HL-60 (cell line): ENCODE results near the gene HSD17B12.
"Not testable (repeated sequence)": the region's sequence is repeated elsewhere in the genome, so short reads cannot be mapped to it uniquely, and the experiment has no call there.

Experiments
- DNase-seq, 2 experiments: peaks; one replicate each; pipeline ENCODE4 v3.0.0-alpha.2; 2010 to 2020; ENCODE audit warnings: low read depth in 1 of 2, low spot score in 1 of 2
- H3K27ac ChIP-seq: fragments of 250-450 bp; sonication (Bioruptor Pico); replicated peaks from 2 replicates; pipeline ENCODE4 v1.5.1; 2020; ENCODE audit warnings: mild to moderate bottlenecking, moderate library complexity
- H3K27me3 ChIP-seq: fragments of 250-450 bp; sonication (Bioruptor Pico); 2 replicates; pipeline ENCODE4 v1.5.1; 2021; ENCODE audit warnings: mild to moderate bottlenecking, moderate library complexity; ENCODE audit not compliant: insufficient read depth, poor library complexity, severe bottlenecking
- H3K4me3 ChIP-seq: replicated peaks from 2 replicates; pipeline ENCODE4 v1.5.1; 2011; ENCODE audit warnings: mild to moderate bottlenecking, control low read depth, low read length; ENCODE audit not compliant: insufficient read depth
- GABPA ChIP-seq: IDR thresholded peaks from 2 replicates; pipeline ENCODE4 v1.6.1; 2012; ENCODE audit warnings: low read depth
- POLR2AphosphoS5 ChIP-seq: IDR thresholded peaks from 2 replicates; pipeline ENCODE4 v1.6.1; 2012; ENCODE audit warnings: low read depth
- SPI1 ChIP-seq: IDR thresholded peaks from 2 replicates; pipeline ENCODE4 v1.6.1; 2012; ENCODE audit warnings: low read depth, mild to moderate bottlenecking, borderline replicate concordance
- TF ChIP-seq, protein P1 (sequence below): IDR thresholded peaks from 2 replicates; pipeline ENCODE4 v1.6.1; 2012; ENCODE audit warnings: low read depth; ENCODE audit not compliant: insufficient replicate concordance
- TF ChIP-seq, protein P2 (sequence below): IDR thresholded peaks from one replicate; pipeline ENCODE4 v1.5.1; 2011; ENCODE audit warnings: low read length, control low read depth, inconsistent platforms; ENCODE audit not compliant: insufficient read depth

Gene HSD17B12

DNA sequence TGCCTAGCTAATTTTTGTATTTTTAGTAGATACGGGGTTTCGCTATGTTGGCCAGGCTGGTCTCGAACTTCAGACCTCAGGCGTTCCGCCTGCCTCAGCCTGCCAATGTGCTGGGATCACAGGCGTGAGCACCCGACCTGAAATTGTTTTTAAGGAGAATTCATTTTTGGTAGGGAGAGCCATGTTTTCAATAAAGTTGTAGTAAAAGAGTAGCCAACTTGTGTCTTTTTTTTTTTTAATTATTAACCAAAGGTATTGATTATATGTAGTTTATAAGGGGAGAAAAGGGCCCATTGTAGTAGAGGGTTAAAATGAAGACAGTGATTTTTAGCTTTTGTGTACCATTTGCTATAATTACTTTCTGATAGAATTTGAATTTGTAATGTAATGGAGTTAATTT is 31.6 kb upstream of the HSD17B12 start:
- no peaks in the 10 kb centered on the region for H3K27me3 ChIP-seq
- TF ChIP-seq, protein P1, sequence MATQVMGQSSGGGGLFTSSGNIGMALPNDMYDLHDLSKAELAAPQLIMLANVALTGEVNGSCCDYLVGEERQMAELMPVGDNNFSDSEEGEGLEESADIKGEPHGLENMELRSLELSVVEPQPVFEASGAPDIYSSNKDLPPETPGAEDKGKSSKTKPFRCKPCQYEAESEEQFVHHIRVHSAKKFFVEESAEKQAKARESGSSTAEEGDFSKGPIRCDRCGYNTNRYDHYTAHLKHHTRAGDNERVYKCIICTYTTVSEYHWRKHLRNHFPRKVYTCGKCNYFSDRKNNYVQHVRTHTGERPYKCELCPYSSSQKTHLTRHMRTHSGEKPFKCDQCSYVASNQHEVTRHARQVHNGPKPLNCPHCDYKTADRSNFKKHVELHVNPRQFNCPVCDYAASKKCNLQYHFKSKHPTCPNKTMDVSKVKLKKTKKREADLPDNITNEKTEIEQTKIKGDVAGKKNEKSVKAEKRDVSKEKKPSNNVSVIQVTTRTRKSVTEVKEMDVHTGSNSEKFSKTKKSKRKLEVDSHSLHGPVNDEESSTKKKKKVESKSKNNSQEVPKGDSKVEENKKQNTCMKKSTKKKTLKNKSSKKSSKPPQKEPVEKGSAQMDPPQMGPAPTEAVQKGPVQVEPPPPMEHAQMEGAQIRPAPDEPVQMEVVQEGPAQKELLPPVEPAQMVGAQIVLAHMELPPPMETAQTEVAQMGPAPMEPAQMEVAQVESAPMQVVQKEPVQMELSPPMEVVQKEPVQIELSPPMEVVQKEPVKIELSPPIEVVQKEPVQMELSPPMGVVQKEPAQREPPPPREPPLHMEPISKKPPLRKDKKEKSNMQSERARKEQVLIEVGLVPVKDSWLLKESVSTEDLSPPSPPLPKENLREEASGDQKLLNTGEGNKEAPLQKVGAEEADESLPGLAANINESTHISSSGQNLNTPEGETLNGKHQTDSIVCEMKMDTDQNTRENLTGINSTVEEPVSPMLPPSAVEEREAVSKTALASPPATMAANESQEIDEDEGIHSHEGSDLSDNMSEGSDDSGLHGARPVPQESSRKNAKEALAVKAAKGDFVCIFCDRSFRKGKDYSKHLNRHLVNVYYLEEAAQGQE: no peak
- DNase-seq: no peak
- H3K4me3 ChIP-seq: no peak overlapping the region
- no peak overlapping the region for H3K27ac ChIP-seq

- DNase-seq: no peak
- no peak for TF ChIP-seq GABPA
- TF ChIP-seq, protein P2, sequence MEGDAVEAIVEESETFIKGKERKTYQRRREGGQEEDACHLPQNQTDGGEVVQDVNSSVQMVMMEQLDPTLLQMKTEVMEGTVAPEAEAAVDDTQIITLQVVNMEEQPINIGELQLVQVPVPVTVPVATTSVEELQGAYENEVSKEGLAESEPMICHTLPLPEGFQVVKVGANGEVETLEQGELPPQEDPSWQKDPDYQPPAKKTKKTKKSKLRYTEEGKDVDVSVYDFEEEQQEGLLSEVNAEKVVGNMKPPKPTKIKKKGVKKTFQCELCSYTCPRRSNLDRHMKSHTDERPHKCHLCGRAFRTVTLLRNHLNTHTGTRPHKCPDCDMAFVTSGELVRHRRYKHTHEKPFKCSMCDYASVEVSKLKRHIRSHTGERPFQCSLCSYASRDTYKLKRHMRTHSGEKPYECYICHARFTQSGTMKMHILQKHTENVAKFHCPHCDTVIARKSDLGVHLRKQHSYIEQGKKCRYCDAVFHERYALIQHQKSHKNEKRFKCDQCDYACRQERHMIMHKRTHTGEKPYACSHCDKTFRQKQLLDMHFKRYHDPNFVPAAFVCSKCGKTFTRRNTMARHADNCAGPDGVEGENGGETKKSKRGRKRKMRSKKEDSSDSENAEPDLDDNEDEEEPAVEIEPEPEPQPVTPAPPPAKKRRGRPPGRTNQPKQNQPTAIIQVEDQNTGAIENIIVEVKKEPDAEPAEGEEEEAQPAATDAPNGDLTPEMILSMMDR: no peak
- no peak for TF ChIP-seq SPI1
- no peak for TF ChIP-seq POLR2AphosphoS5
- TF ChIP-seq, protein P1: no peak
- Histone ChIP-seq H3K4me3 (no peak overlapping the region), H3K27me3 (no peaks in the 10 kb centered on the region), H3K27ac (no peak overlapping the region)
Observed at GRCh38 chr11:43649501-43649900, 31.0 kb upstream of the HSD17B12 start.

DNA sequence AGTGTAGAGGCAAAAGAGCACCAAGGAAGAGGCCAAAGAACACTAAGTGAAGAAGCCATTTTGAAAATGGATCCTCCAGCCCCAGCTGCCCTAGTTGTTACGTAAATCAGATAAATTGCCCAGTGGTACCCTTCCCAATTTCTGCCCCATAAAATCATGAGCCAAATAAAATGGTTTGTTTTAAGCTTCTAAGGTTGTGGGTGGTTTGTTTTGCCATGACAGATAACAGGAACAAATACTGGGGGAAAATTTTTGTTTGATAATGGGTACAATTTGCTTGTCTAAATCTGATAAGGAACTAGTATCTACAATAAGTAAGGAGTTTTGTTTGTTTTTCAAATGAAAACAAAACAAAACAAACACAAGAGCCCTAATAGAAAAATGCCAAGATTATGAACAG is 30.6 kb upstream of the HSD17B12 start:
- Histone ChIP-seq H3K4me3 (no peak overlapping the region), H3K27ac (no peak overlapping the region), H3K27me3 (no peaks in the 10 kb centered on the region)
- TF ChIP-seq, protein P1: no peak
- no peak for TF ChIP-seq POLR2AphosphoS5
- TF ChIP-seq GABPA: no peak
- TF ChIP-seq, protein P2: no peak
- TF ChIP-seq SPI1: no peak
- no peak for DNase-seq

- H3K27me3 ChIP-seq, H3K4me3 ChIP-seq, H3K27ac ChIP-seq, DNase-seq: not testable (repeated sequence)
Observed at GRCh38 chr11:43663018-43663417, 17.5 kb upstream of the HSD17B12 start.
